Skeletal muscle satellite cell (primary cell): ENCODE data around the gene TAC3. TPM values are rescaled to one million over a fixed set of nuclear protein-coding genes. Genes with fewer than 3 reads are reported as not detected.
"Not testable (repeated sequence)": the region's sequence is repeated elsewhere in the genome, so short reads cannot be mapped to it uniquely, and the experiment has no call there.

Experiments
- H3K27me3 ChIP-seq: 2 replicates; pipeline ENCODE4 v1.7.0; 2013; ENCODE audit warnings: low read length; ENCODE audit not compliant: control insufficient read depth, insufficient read depth
- H3K36me3 ChIP-seq: 2 replicates; pipeline ENCODE4 v1.7.0; 2013; ENCODE audit warnings: mild to moderate bottlenecking, control low read depth, low read length; ENCODE audit not compliant: insufficient read depth
- H3K4me1 ChIP-seq: 2 replicates; pipeline ENCODE4 v1.7.0; 2013; ENCODE audit warnings: low read length; ENCODE audit not compliant: control insufficient read depth, insufficient read depth
- H3K4me2 ChIP-seq: 2 replicates; pipeline ENCODE4 v1.7.0; 2013; ENCODE audit warnings: mild to moderate bottlenecking, low read length
- H3K4me3 ChIP-seq: 2 replicates; pipeline ENCODE4 v1.7.0; 2013; ENCODE audit warnings: low read length
- H3K9ac ChIP-seq: 2 replicates; pipeline ENCODE4 v1.7.0; 2013; ENCODE audit warnings: mild to moderate bottlenecking, low read depth, low read length, moderate library complexity
- H3K9me3 ChIP-seq: replicated peaks from 2 replicates; pipeline ENCODE4 v1.7.0; 2013; ENCODE audit warnings: mild to moderate bottlenecking, control low read depth, low read length
- total RNA-seq: library from RNA; depleted of rRNA; stranded (reverse); fragments of >200 nt; gene quantifications from 2 replicates; pipeline ENCODE4 v1.2.3, GENCODE V29; 2012; rRNA removed

The TAC3 gene
- total RNA-seq = not detected in 2 replicates

- no peak within 1 kb of the TSS for H3K4me3 ChIP-seq
- H3K4me2 ChIP-seq = no peak within 1 kb of the TSS
- no peaks in the 10 kb centered on the region for H3K4me1 ChIP-seq
- no peaks in the 10 kb centered on the region for H3K36me3 ChIP-seq
- H3K27me3 ChIP-seq = peaks cover 49% of the 10 kb centered on the region
- no peak within 1 kb of the TSS for H3K9ac ChIP-seq
- no peaks in the 10 kb centered on the region for H3K9me3 ChIP-seq
These were observed at the start of gene TAC3 for GRCh38 chr12:57016348-57016747. TSS of gene TAC3 (minus strand) at chr12:57016529. CDS start at chr12:57015797, 732 bp downstream.

DNA sequence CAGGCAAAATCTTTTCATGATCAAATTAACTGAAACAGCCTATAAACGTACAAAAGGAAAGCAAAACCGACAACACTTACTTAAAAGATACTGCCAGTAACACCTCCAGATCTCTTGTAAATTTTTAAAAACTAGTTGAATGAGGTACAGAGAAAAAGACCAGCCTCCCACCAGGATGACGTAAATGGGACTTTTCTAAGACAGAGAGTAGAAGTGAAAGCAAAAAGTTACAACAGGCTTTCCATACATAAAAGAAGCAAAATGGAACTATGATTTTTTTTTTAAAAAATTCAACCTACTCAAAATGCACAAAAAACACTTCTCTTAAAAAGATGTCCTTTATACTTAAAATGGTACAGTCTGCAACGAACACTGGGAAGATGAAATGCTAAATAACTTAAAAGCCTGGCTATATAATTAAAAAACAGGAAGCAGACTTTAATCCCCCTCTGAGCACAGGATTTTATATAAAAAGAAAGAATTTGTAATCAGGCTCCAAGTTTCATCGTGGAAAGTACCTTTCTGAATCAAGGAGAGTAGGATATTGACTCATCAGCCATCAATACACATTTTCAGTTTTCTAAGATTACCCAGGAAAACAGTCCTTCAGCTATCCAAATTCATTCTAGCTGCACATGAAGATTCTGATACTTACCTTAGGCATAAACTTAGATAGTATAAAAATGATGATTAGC lies 47.8 kb upstream of the TAC3 start:
- Histone ChIP-seq H3K4me2 (no peak overlapping the region), H3K4me3 (no peak overlapping the region), H3K27me3 (no peaks in the 10 kb centered on the region), H3K36me3 (peaks cover 37% of the 10 kb centered on the region), H3K9ac (no peak overlapping the region), H3K9me3 (no peaks in the 10 kb centered on the region), H3K4me1 (no peaks in the 10 kb centered on the region)

GRCh38 chr12:57058454-57058853 lies 42.1 kb upstream of the TAC3 start:
- Histone ChIP-seq H3K27me3 (no peaks in the 10 kb centered on the region), H3K36me3 (peaks cover 40% of the 10 kb centered on the region), H3K4me2 (no peak overlapping the region), H3K9ac (no peak overlapping the region), H3K9me3 (no peaks in the 10 kb centered on the region), H3K4me3 (no peak overlapping the region), H3K4me1 (no peaks in the 10 kb centered on the region)

GRCh38 chr12:57057067-57057751 lies 40.9 kb upstream of the TAC3 start:
- no peak overlapping the region for H3K4me2 ChIP-seq
- H3K4me3 ChIP-seq = no peak overlapping the region
- no peak overlapping the region for H3K9ac ChIP-seq
- H3K9me3 ChIP-seq = no peaks in the 10 kb centered on the region
- peaks cover 32% of the 10 kb centered on the region for H3K36me3 ChIP-seq
- H3K27me3 ChIP-seq = no peaks in the 10 kb centered on the region
- H3K4me1 ChIP-seq = no peaks in the 10 kb centered on the region

GRCh38 chr12:57055824-57056223 lies 39.5 kb upstream of the TAC3 start:
- H3K4me1 ChIP-seq = no peaks in the 10 kb centered on the region
- H3K9ac ChIP-seq = no peak overlapping the region
- H3K9me3 ChIP-seq = no peaks in the 10 kb centered on the region
- H3K4me2 ChIP-seq = no peak overlapping the region
- H3K36me3 ChIP-seq = peaks cover 30% of the 10 kb centered on the region
- H3K4me3 ChIP-seq = no peak overlapping the region
- peaks cover 4% of the 10 kb centered on the region for H3K27me3 ChIP-seq

- not testable (repeated sequence) for H3K27me3 ChIP-seq
These were observed 37.6 kb upstream of the TAC3 start for GRCh38 chr12:57053901-57054300.

DNA sequence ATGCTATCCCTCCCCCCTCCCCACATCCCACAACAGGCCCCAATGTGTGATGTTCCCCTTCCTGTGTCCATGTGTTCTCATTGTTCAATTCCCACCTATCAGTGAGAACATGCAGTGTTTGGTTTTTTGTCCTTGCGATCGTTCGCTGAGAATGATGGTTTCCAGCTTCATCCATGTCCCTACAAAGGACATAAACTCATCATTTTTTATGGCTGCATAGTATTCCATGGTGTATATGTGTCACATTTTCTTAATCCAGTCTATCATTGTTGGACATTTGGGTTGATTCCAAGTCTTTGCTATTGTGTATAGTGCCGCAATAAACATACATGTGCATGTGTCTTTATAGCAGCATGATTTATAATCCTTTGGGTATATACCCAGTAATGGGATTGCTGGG lies 36.8 kb upstream of the TAC3 start:
- not testable (repeated sequence) for H3K4me2 ChIP-seq, H3K27me3 ChIP-seq, H3K4me3 ChIP-seq, H3K9me3 ChIP-seq, H3K9ac ChIP-seq, H3K36me3 ChIP-seq, H3K4me1 ChIP-seq

More at GRCh38 chr12:57053901-57054300, 37.6 kb upstream of the TAC3 start:
- not testable (repeated sequence) for H3K9me3 ChIP-seq, H3K4me1 ChIP-seq, H3K4me2 ChIP-seq, H3K4me3 ChIP-seq, H3K9ac ChIP-seq
- H3K36me3 ChIP-seq = peaks cover 12% of the 10 kb centered on the region

- H3K4me3 ChIP-seq = no peak overlapping the region
These were observed 34.7 kb upstream of the TAC3 start for GRCh38 chr12:57051011-57051410.

GRCh38 chr12:57049890-57050289 lies 33.6 kb upstream of the TAC3 start, which contains the start of gene MYO1A:
TSS of gene MYO1A (minus strand) at chr12:57050129. CDS start at chr12:57048323, 1,806 bp downstream.
- H3K9me3 ChIP-seq = no peaks in the 10 kb centered on the region
- H3K27me3 ChIP-seq = peaks cover 28% of the 10 kb centered on the region
- H3K4me2 ChIP-seq = no peak within 1 kb of the TSS
- H3K4me3 ChIP-seq = no peak within 1 kb of the TSS
- no peaks in the 10 kb centered on the region for H3K36me3 ChIP-seq
- H3K9ac ChIP-seq = no peak within 1 kb of the TSS
- H3K4me1 ChIP-seq = no peaks in the 10 kb centered on the region

More at GRCh38 chr12:57051011-57051410, 34.7 kb upstream of the TAC3 start:
- Histone ChIP-seq H3K27me3 (peaks cover 19% of the 10 kb centered on the region), H3K4me1 (no peaks in the 10 kb centered on the region), H3K9me3 (no peaks in the 10 kb centered on the region), H3K36me3 (no peaks in the 10 kb centered on the region), H3K4me2 (no peak overlapping the region), H3K9ac (no peak overlapping the region)

GRCh38 chr12:57049119-57049446 lies 32.8 kb upstream of the TAC3 start:
- no peaks in the 10 kb centered on the region for H3K36me3 ChIP-seq
- H3K4me3 ChIP-seq = no peak overlapping the region
- H3K27me3 ChIP-seq = peaks cover 30% of the 10 kb centered on the region
- no peaks in the 10 kb centered on the region for H3K9me3 ChIP-seq
- no peak overlapping the region for H3K4me2 ChIP-seq
- H3K4me1 ChIP-seq = no peaks in the 10 kb centered on the region
- no peak overlapping the region for H3K9ac ChIP-seq

GRCh38 chr12:57048423-57049118 lies 32.2 kb upstream of the TAC3 start:
- Histone ChIP-seq H3K4me2 (no peak overlapping the region), H3K27me3 (peaks cover 35% of the 10 kb centered on the region), H3K36me3 (no peaks in the 10 kb centered on the region), H3K9me3 (no peaks in the 10 kb centered on the region), H3K4me3 (no peak overlapping the region), H3K4me1 (no peaks in the 10 kb centered on the region), H3K9ac (no peak overlapping the region)
